GM18499 (cell line): ENCODE data around the gene LAMTOR4.

Experiments used
- ATAC-seq: cut with Tn5 transposase; IDR thresholded peaks from one replicate; pipeline ENCODE4 v1.9.1; 2021; ENCODE audit warnings: moderate number of reproducible peaks; ENCODE audit not compliant: insufficient read depth, unreplicated experiment

Gene LAMTOR4

DNA sequence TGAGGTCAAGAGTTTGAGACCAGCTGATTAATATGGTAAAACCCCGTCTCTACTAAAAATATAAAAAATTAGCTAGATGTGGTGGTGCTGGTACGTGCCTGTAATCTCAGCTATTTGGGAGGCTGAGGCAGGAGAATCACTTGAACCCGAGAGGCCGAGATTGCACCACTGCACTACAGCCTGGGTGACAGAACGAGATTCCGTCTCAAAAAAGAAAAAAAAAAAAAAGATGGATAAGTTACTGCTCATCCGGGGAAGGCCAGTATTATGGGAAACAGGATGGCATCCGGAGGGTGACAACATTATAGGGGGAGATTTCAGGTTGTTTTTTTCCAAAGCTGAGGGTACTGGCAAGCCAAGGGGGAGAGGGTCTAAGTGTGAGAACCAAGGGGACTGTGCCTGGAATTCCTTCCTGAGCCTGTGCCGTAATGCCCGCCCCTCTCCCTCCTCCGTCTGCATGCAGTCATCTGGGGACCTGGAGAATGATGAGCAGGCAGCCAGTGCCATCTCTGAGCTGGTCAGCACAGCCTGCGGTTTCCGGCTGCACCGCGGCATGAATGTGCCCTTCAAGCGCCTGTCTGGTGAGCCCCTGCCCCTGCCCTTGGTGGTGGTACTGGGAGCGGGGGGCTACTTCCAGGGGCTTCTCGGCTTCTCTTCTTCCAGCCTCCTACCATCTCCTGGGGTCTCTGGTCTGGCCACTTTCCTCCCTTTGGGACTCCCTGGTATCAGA, 4.4 kb downstream of the LAMTOR4 start:
- no peak for ATAC-seq

DNA sequence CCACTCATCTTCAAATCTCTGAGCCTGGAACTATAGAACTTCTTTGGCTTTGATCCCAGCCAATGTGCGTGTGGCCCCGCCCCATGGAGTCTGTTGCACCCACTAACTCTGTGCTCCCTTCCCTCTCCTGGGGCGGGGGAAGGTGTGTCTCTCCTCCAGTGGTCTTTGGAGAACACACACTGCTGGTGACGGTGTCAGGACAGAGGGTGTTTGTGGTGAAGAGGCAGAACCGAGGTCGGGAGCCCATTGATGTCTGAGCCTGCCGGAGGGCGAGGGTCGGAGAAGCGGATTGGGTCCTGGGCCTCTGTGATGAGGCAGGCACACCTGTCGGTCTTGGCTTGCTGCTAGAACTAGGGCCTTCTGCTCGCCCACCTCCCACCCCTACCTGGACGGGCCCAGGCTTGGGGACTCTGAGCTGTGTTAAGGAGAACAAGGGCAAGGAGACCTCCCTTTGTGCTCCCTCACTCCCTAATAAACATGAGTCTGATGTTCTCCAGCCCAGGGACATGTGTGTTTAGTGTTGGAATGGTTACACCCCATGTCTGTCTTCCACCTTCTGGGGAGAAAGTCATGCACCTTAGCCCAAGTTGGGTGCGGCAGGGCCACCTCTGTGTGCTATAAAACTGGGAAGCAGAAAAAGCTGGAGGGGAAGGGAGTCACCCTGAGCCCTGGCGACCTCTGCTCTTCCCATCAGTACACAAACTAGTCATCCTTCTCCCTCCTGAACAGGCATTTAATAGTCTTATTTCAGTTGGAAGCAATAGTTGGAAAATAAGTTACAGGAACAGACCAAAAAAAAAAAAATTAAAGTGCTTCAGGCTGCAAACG, 5.2 kb downstream of the LAMTOR4 start:
- no peak for ATAC-seq

DNA sequence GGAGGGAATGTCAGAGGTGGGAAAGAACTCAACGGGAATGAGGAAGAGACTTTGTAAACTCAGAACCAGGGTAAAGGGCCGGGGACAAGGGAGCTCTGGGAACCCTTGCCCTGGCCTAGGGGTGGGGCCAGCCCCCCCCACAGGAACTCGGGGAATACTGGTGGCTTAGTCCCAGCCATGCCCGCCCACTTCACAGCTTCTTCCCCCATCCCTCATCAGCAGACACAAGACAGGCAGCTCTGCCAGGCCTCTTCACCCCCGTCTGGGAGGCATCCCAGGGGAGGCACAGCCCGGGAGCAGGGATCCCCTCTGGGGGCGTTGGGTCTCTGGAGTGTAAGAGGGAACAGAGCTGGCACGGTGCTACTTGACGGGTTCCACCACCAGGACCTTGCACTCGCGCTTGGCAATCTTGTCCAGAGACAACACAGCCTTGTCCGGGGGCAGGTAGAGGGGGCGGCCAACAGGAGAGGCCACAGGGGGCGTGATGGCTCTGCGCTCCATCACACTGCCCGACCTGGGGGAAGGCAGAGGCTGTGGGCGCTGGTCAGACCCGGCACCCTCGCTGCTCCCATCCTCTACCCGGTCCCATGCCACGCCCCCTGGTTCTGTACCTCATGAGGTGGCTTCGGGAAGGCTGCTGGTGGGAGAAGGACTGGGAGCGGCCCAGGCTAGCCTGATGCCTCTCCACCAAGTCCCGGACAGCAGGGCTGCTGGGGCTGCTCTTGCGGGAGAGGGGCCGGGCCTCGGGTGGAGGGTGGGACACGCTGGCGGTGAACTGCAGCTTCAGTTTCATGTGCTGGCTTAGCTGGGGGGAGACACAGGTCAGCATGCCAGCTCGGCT, 6.2 kb downstream of the LAMTOR4 start:
- no peak for ATAC-seq

DNA sequence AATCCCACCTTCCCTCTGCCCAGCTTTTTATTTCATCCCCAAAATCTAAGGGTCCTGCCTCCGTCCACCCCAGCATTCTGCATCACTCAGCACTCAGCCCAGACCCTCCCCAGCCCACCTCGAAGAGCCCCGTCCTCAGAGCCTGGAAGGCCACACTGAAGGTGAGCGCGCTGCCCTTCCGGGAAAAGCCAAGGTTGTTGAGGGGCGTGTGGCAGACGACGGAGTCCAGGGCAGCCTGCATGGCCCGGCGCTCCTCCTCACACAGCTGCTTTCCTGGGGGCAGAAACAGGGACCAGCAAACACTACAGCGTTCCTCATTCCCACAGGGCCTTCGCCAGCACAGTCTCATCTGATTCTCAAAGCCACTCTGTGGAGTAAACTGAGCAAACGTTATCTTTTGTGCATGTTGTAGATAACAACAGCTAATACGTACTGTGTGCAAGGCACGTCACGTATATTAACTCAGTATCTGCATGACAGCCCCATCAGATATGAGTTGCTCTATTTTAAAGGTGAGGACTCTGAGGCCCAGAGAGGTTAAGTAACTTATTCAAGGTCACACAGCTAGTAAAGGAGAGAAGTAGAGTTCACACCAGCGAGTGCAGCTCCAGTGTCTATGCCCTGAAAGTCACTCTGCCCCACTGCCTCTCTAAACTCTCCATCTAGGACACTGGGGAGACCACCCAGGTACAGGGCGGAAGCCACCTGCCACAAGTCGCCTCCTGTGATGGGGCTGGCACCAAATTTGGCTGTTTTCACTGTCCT, 7.0 kb downstream of the LAMTOR4 start:
- no peak for ATAC-seq

DNA sequence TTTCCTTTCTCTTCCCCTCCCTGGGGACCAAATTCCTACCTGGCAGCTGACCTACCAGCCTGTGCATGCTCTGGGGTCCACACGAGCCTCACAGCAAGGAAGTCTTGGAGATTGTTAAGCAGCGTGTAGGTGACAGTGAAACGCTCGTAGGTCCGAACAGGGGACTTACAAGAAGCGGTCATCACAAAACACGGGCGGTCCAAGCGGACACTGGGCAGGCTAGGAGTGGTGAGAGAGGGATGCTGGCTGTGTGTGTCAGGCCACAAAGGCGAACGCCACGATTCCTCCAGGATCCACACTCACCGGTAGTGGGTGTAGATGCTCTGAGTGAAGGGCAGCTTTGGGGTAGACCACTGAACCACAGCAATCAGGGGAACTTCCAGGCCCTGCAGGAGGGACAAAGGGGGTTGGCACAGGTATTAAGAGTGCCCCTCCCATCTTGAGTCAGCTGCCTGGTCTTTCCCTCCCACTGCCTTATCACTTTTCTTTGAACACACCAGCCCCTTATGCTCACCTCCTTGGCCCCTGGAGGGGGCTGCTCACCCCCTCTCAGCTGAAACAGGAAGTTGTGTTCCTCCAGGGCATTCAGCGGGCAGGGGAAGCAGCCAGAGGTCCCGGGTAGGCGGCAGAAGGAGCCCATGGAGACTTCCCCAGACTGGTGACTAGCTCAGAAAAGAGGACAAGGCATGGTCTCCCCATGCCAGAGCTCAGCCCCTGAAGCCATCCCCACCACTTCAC, 7.8 kb downstream of the LAMTOR4 start:
- ATAC-seq: no peak

DNA sequence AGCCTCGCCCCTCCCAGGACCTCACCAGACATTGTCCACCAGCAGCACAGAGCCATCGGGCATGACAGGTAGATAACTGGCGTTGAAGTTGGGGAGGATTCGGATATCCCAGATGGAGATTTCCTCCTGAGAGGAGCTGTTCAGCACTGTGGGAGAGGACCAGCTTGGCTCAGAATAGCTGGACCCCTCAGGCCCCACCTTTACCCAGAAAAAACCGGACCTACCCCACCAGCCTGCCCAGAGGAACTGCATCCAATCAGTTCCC, 8.3 kb downstream of the LAMTOR4 start:
- no peak for ATAC-seq

DNA sequence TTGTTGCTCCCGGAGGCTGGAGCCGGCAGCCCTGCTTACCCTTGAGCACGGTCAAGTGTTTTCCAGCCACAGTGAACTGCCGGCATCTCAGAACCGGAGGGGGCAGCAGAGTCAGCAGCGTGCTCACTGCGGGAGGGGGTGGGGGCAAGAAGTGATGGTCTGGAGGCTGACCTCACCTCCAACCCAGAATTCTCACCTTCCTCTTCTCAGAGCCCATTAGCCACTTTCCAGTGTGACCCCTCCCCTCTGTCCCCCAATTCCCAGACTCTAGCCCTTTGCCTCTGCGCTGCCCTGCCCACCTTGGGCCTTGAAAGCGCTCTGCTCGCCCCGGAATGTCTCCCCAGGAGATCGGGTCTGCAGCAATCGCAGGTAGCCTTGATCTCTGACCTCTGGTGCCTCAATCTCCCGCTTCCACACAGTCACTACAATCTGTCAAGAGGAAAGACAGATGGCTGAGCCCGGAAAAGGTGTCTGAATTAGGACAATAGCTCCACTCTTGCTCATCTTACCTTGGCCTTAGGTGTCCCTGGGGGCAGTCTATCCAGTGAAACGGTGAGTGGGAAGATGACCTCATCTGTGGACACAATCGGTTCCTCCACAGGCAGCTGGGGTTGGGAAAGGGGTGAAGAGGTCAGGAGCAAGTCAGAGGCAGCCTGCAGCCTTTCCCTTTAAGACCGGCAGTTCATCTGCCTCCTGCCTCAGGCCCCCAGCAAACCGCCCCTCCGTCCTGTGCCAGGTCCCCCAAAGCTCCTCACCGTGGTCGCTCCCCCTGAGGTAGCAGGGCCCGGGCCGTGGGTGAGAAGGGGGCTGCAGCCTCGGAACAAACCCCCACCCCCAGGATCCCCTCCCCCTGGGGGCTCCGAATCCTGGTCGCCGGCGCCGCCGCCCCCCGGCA, 8.9 kb downstream of the LAMTOR4 start:
- ATAC-seq: no peak

DNA sequence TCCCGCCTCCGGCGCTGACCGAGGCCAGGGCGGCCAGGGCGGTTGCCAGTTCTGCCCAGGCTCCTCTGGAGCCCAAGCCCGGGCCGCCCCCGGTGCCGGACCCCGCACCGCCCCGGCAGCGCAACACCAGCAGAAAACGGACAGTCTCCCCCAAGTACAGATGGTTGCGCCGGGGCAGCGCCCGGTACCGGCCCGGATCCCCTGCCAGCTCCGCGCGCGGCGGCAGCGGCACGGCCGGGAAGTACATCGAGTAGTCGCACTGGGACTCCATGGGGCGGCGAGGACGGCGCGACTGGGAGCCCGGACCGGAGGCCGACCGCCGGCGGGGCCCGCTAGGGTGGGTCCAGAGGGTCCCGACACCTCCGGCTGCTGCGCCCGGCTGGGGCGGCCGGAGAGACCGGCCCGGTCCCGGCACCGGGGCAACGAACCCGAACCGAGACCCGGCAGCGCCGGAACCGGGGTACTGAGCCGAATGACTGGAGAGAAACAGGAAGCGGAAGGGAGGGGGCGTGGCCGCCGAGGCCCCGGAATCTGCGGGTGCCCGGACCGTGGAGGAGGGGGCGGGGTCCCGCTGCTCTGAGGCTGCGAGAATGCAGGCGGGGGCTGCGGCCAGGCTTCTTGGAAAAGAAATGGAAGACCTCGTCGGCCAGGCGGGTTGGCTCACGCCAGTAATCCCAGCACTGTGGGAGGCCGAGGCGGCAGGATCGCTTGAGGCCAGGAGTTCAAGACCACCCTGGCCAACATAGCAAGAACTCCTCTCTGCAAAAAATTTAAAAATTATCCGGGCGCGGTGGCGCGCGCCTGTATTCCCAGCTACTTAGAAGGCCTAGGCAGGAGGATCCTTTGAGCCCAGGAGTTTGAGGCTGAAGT, 9.7 kb downstream of the LAMTOR4 start, which contains the start of gene TRAPPC14:
TSS of gene TRAPPC14 (minus strand) at position 495 of the 870 bp plus-strand sequence. CDS start at position 271, 224 bp downstream.
- ATAC-seq: no peak

DNA sequence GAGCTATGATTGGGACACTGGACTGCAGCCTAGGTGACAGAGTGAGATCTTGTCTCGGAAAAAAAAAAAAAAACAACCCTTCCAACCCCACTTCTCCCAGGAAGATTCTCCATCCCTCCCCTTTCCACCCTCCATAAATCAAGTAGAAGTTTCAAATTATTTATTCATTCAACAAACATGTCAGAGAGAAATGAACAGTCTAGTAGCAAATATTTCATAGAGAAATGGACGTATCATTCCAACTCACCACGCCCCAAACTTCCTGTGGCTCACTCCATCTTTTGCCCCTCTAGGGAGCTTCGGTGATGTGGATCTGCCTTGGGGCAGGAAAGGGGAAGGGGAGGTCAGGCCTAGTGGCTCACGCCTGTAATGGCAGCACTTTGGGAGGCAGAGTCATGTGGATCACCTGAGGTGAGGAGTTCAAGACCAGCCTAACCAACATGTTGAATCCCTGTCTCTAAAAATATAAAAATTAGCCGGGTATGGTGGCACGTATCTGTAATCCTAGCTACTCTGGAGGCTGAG, 10.4 kb downstream of the LAMTOR4 start:
- ATAC-seq: no peak

DNA sequence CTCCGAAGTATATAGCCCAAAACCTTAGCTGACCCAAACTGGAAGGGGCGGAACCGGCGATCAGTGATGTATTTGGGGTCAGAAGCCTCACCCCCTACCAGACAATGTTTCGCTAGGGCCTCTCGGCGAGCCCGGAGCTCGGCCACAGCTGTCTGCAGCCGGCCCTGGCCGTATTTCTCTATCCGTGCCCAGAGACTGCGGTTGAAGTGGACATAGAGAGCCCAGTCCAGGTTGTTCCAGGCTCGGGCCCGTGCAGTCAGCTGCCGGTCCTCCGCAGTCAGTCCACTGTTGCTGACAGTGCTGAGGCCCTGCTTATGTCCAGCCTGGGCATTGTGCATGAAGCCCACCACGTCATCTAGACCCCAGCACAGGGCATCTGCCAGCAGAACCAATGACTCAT, 11.3 kb downstream of the LAMTOR4 start:
- ATAC-seq: no peak

DNA sequence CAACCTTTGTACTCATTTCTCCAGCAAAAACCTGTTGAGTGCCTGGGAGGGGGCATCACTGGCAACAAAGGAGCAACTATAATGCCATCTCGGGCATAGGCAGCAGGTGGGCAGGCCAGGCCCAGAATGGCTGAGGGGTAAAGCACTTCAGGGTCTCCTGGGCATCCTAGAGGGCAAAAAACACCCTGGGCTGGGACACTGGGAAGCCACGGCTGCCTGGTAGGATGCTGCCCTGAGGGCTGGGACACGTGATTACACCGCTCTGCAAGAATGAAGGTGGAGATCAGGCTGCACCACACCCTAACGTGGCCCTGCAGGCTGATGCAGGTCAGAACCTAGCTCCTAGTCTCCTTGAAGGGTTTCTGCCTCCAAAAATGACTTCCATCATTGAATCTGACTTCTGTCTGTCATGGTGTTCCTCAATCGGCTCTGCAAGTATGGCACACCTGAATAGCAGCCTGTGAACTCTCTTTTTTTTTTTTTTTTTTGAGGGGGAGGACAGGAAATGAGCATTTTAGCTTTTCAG, 14.4 kb downstream of the LAMTOR4 start:
- ATAC-seq: no peak

DNA sequence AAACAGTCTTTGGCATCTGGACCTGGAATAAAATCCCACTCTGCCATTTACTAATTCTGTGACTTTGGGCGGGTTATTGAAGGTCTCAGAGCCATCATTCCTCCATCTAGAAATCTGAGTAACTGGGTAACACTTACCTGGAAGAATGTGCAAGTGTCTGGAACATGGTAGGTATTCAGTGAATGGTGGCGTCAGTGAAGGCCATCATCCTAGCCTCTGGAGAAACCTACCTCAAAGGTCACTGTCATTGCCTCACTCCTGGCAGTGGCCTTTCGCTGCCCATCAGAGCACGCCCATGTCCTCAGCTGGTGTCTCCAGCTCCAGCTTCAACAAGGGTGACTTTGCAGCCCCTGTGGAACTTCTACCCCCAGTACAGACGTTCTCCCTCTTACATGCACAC, 15.2 kb downstream of the LAMTOR4 start:
- no peak for ATAC-seq

DNA sequence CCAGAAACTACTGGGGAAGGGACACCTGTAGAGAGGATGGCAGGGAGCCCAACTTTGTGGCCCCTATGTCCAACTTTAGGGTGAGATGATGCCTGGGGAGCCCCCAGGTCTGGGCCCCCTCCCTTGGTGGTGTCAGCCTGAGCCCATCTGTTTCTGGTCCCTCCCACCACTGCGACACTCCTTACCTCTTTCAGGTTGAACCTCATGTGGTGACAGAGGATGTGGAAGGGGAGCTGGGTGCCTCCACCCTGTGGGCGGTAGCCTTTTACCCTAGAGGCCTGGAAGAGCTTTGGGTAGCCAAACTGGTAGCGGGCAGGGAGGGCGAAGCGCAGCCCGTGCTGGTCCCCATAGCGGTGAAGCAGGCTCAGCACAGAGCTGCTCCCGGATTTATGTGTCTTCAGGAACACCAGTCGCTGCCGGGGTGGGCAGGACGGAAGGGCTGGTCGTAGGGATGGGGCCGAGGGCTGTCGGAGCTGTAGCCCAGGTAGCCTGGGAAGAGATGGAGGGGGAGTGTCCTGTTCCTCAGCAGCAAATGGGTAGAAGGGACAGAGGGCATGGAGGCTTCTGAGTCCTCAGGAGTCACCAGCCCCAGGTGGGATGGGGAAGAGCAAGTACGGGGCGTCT, 17.7 kb downstream of the LAMTOR4 start:
- no peak for ATAC-seq

DNA sequence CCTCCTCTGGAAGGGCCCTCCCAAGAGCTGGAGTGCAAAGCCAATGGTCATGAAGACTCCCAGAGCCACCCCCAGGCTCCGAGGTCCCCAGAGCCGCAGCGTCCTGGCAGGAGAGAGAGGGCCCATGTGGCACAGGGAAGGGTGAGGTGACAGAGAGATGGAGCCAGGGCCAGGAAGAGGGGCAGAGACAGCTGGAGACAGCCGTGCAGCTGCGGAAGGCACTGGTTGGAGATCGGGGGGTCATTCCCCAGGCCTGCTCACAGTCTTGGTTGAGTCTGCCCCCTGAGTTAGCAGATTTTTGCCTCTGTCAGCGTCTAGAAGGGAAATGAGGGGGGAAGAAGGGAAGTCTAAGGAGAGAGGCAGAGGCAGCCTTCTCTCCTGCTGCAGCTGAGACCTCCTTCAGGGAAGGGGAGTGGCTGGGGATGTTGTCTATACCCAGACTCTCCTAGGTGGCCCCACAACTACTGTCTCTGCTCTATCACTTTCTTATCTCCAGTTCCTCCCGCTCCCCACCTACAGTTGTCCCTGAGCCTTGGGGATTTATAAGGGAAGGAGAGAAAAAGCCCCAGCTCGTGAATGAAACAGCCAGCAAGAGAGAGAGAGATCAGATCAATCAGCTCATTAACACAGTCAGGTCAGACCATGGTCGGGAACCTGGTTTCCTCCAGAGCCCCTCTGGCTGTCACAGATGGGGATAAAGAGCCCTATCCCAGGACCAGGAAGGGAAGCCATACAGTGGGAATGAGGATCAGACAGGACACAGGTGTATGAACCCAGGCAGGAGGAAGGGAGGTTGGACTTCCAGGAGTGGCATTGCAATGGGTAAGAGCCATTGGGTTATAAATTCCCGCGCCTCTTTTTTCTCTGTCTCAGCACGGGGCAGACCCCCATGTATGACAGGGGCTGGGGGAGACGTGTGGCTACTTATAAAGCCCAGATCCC, 18.5 kb downstream of the LAMTOR4 start:
- ATAC-seq: no peak

DNA sequence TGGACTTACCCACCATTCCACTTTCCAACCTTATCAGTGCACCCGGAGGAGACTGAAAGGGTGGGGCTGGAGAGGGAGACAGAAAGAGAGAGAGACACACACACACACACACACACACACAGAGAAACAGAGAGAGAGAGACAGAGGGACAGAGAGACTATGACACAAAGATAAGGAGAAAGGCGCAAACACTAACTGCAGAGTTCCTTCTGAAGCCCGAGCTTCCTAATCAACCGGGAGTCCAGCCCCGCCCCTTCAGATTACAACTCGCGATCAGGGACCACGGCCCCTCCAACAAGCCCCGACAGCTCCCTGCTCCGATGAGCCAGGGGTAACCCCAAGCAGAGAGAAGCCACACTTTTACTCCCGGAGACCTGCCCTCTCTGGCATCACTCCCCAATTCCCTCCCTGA, 19.2 kb downstream of the LAMTOR4 start:
- ATAC-seq: no peak
